Neural cell (in vitro differentiated cells): Measurements from ENCODE around the gene GNG4. TPM values are rescaled to one million over a fixed set of nuclear protein-coding genes. Genes with fewer than 3 reads are reported as not detected.

Experiments used
- H2AFZ ChIP-seq: fragments of 200-600, 300-800 bp; sonication (generic), shearing (Covaris generic); 2 replicates; pipeline ENCODE4 v1.6.0; 2014; ENCODE audit warnings: low read depth, mild to moderate bottlenecking, antibody characterized with exemption, low read length, moderate library complexity
- H3F3A ChIP-seq: fragments of 200-600 bp; shearing (Covaris generic); 2 replicates; pipeline ENCODE4 v1.6.1; 2016; ENCODE audit warnings: mild to moderate bottlenecking, moderate library complexity, mixed read lengths, antibody characterized with exemption, low read length; ENCODE audit not compliant: insufficient read depth, poor library complexity, severe bottlenecking
- H3K27ac ChIP-seq: fragments of 200-600, 300-800 bp; sonication (generic), shearing (Covaris generic); 2 replicates; pipeline ENCODE4 v1.5.1; 2014; ENCODE audit warnings: mild to moderate bottlenecking, low read length, moderate library complexity
- H3K27me3 ChIP-seq: fragments of 300-800, 200-600 bp; sonication (generic), shearing (Covaris generic); 2 replicates; pipeline ENCODE4 v1.6.0; 2014; ENCODE audit warnings: mild to moderate bottlenecking, low read depth, low read length, moderate library complexity; ENCODE audit not compliant: insufficient read depth
- H3K36me3 ChIP-seq: fragments of 300-800, 200-600 bp; sonication (generic), shearing (Covaris generic); 2 replicates; pipeline ENCODE4 v1.5.1; 2014; ENCODE audit warnings: mild to moderate bottlenecking, antibody characterized with exemption, low read length, moderate library complexity; ENCODE audit not compliant: insufficient read depth
- H3K4me2 ChIP-seq: fragments of 300-800, 200-600 bp; sonication (generic), shearing (Covaris generic); 2 replicates; pipeline ENCODE4 v1.6.0; 2014; ENCODE audit warnings: mild to moderate bottlenecking, low read length
- H3K4me3 ChIP-seq: fragments of 300-800, 200-600 bp; sonication (generic), shearing (Covaris generic); 2 replicates; pipeline ENCODE4 v1.5.1; 2014; ENCODE audit warnings: mild to moderate bottlenecking, low read length, moderate library complexity
- H3K79me2 ChIP-seq: fragments of 200-600 bp; shearing (Covaris generic); replicated peaks from 2 replicates; pipeline ENCODE4 v1.6.0; 2014; ENCODE audit warnings: mild to moderate bottlenecking, low read length, moderate library complexity; ENCODE audit not compliant: insufficient read depth
- H3K9ac ChIP-seq: fragments of 300-800, 200-600 bp; sonication (generic), shearing (Covaris generic); 2 replicates; pipeline ENCODE4 v1.6.1; 2016; ENCODE audit warnings: mild to moderate bottlenecking, low read length, mixed read lengths
- H3K9me2 ChIP-seq: fragments of 200-600 bp; shearing (Covaris generic); 2 replicates; pipeline ENCODE4 v1.6.1; 2016; ENCODE audit warnings: mild to moderate bottlenecking, low read length, mixed read lengths; ENCODE audit not compliant: insufficient read depth
- H3K9me3 ChIP-seq: fragments of 200-600, 300-800 bp; sonication (generic), shearing (Covaris generic); 2 replicates; pipeline ENCODE4 v1.6.1; 2016; ENCODE audit warnings: mild to moderate bottlenecking, mixed run types, low read length, moderate library complexity, mixed read lengths
- H4K20me1 ChIP-seq: fragments of 200-600 bp; shearing (Covaris generic); 2 replicates; pipeline ENCODE4 v1.6.1; 2016; ENCODE audit warnings: mild to moderate bottlenecking, mixed run types; ENCODE audit not compliant: insufficient read depth
- EP300 ChIP-seq: fragments of 450-650 bp; conservative IDR thresholded peaks from 2 replicates; pipeline ENCODE4 v1.6.1; 2014; ENCODE audit warnings: antibody characterized with exemption, mild to moderate bottlenecking, moderate library complexity; ENCODE audit not compliant: poor library complexity, severe bottlenecking
- EZH2 ChIP-seq: fragments of 200-600, 300-800 bp; shearing (Covaris generic), sonication (generic); IDR thresholded peaks from 2 replicates; pipeline ENCODE4 v1.6.1; 2014; ENCODE audit warnings: antibody characterized with exemption, low read length, borderline replicate concordance, mild to moderate bottlenecking; ENCODE audit not compliant: insufficient read depth, poor library complexity, severe bottlenecking
- MXI1 ChIP-seq: fragments of 450-650 bp; conservative IDR thresholded peaks from 2 replicates; pipeline ENCODE4 v1.6.1; 2014; ENCODE audit warnings: antibody characterized with exemption, mild to moderate bottlenecking; ENCODE audit not compliant: poor library complexity, severe bottlenecking
- POLR2AphosphoS5 ChIP-seq: IDR thresholded peaks from 2 replicates; pipeline ENCODE4 v1.6.1; 2012
- RAD21 ChIP-seq: fragments of 450-650 bp; conservative IDR thresholded peaks from 2 replicates; pipeline ENCODE4 v1.6.1; 2014; ENCODE audit warnings: antibody characterized with exemption, mild to moderate bottlenecking, moderate library complexity
- SMC3 ChIP-seq: fragments of 450-650 bp; conservative IDR thresholded peaks from 2 replicates; pipeline ENCODE4 v1.6.1; 2014; ENCODE audit warnings: antibody characterized with exemption, mild to moderate bottlenecking, moderate library complexity; ENCODE audit not compliant: poor library complexity
- TAF1 ChIP-seq: IDR thresholded peaks from 2 replicates; pipeline ENCODE4 v1.6.1; 2012; ENCODE audit warnings: low read depth
- polyA plus RNA-seq: library from polyadenylated mRNA; depleted of rRNA; stranded (reverse); fragments of >200 nt; gene quantifications from 2 replicates; pipeline ENCODE4 v1.2.3, GENCODE V29; 2014
- TF ChIP-seq, protein P1 (sequence below): fragments of 450-650 bp; IDR thresholded peaks from 2 replicates; pipeline ENCODE4 v1.5.1; 2014; ENCODE audit warnings: antibody characterized with exemption, mild to moderate bottlenecking, moderate library complexity; ENCODE audit not compliant: poor library complexity, severe bottlenecking
- TF ChIP-seq, protein P2 (sequence below): IDR thresholded peaks from 2 replicates; pipeline ENCODE4 v1.6.1; 2012; ENCODE audit warnings: borderline replicate concordance

GNG4 gene
- polyA plus RNA-seq, 1 donor from 2014 or later: 63.2 TPM

DNA sequence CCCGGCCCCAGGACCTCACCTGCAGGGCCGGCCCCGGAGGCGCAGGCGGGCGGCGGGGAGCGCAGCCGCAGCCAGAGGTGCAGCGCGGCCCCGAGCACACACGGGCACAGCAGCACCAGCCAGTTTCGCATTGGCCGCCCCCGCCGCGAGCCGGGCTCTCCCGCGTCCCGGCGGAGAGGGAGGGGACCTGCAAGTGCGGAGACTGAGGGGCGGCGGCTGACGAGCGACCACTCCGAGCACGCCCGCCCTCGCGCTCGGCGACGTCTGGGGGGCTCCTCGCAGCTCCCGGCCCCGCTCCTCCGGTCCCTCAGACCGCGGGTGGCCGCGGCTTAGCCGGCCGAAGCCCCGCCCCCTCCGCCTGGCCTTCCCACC, 145.5 kb downstream of the GNG4 start, which contains the start of gene B3GALNT2:
TSS of gene B3GALNT2 (minus strand) at position 331 of the 372 bp plus-strand sequence. CDS start at position 131, 200 bp downstream.
- peak within 1 kb of the TSS; percentile 94 for H3K9ac ChIP-seq
- no peaks in the 10 kb centered on the region for H4K20me1 ChIP-seq
- H3K9me3 ChIP-seq: no peaks in the 10 kb centered on the region
- H3K4me3 ChIP-seq: peak within 1 kb of the TSS; percentile 83
- H3F3A ChIP-seq: peaks cover 13% of the 10 kb centered on the region
- no peaks in the 10 kb centered on the region for H3K27me3 ChIP-seq
- TF ChIP-seq TAF1: no peak
- no peak for TF ChIP-seq RAD21
- no peak for TF ChIP-seq SMC3
- TF ChIP-seq POLR2AphosphoS5: peak; percentile 20
- TF ChIP-seq MXI1: peak; percentile 48
- no peak for TF ChIP-seq EZH2
- no peak for TF ChIP-seq EP300
- TF ChIP-seq, protein P1, sequence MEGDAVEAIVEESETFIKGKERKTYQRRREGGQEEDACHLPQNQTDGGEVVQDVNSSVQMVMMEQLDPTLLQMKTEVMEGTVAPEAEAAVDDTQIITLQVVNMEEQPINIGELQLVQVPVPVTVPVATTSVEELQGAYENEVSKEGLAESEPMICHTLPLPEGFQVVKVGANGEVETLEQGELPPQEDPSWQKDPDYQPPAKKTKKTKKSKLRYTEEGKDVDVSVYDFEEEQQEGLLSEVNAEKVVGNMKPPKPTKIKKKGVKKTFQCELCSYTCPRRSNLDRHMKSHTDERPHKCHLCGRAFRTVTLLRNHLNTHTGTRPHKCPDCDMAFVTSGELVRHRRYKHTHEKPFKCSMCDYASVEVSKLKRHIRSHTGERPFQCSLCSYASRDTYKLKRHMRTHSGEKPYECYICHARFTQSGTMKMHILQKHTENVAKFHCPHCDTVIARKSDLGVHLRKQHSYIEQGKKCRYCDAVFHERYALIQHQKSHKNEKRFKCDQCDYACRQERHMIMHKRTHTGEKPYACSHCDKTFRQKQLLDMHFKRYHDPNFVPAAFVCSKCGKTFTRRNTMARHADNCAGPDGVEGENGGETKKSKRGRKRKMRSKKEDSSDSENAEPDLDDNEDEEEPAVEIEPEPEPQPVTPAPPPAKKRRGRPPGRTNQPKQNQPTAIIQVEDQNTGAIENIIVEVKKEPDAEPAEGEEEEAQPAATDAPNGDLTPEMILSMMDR: no peak
- TF ChIP-seq, protein P2, sequence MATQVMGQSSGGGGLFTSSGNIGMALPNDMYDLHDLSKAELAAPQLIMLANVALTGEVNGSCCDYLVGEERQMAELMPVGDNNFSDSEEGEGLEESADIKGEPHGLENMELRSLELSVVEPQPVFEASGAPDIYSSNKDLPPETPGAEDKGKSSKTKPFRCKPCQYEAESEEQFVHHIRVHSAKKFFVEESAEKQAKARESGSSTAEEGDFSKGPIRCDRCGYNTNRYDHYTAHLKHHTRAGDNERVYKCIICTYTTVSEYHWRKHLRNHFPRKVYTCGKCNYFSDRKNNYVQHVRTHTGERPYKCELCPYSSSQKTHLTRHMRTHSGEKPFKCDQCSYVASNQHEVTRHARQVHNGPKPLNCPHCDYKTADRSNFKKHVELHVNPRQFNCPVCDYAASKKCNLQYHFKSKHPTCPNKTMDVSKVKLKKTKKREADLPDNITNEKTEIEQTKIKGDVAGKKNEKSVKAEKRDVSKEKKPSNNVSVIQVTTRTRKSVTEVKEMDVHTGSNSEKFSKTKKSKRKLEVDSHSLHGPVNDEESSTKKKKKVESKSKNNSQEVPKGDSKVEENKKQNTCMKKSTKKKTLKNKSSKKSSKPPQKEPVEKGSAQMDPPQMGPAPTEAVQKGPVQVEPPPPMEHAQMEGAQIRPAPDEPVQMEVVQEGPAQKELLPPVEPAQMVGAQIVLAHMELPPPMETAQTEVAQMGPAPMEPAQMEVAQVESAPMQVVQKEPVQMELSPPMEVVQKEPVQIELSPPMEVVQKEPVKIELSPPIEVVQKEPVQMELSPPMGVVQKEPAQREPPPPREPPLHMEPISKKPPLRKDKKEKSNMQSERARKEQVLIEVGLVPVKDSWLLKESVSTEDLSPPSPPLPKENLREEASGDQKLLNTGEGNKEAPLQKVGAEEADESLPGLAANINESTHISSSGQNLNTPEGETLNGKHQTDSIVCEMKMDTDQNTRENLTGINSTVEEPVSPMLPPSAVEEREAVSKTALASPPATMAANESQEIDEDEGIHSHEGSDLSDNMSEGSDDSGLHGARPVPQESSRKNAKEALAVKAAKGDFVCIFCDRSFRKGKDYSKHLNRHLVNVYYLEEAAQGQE: no peak
- peak within 1 kb of the TSS; percentile 61 for H3K4me2 ChIP-seq
- H3K36me3 ChIP-seq: no peaks in the 10 kb centered on the region
- H3K9me2 ChIP-seq: no peaks in the 10 kb centered on the region
- H3K79me2 ChIP-seq: peaks cover 19% of the 10 kb centered on the region
- peak within 1 kb of the TSS; percentile 98 for H3K27ac ChIP-seq
- peak within 1 kb of the TSS; percentile 90 for H2AFZ ChIP-seq

DNA sequence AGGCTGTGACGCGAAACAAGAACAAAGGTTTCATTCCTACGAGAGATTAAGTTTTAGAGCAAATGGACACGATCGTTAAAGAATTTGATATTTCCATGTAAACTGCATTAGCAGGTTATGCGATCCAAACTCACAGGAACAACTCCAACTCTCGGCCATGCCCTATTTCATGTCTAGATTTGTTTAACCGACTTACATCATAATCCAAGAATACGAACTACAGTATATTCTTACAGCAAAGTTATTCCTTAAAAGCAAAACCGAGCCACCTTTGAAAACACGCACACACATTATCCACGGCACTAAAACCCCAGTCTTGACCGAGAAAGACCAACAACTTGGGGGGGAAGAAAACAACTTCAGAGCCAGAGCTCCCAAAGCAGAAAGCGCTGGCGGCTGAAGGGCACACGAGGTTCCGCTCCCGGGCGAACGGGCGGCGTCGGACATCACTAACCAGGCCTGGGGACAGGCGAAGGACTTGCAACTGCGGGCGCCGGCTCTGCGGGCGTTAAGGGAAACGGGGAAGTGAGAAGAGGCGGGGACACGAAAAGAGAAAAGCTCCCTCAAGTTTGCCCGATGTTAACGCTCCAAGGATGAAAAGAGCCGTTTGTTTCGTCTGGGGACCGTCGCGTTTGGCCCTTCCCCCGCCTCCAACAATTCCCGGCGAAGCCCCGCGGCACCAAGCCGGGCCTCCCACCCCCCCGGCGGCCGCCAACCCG, 146.0 kb downstream of the GNG4 start:
- Histone ChIP-seq H3K9ac (peak overlapping the region; percentile 67), H3K9me3 (no peaks in the 10 kb centered on the region), H3K27ac (no peak overlapping the region), H2AFZ (no peak overlapping the region), H3K9me2 (no peaks in the 10 kb centered on the region), H3K36me3 (no peaks in the 10 kb centered on the region), H3K79me2 (peaks cover 19% of the 10 kb centered on the region), H3K4me2 (peak overlapping the region; percentile 61), H4K20me1 (no peaks in the 10 kb centered on the region), H3K4me3 (peak overlapping the region; percentile 83), H3F3A (peaks cover 13% of the 10 kb centered on the region), H3K27me3 (no peaks in the 10 kb centered on the region)
- TF ChIP-seq, protein P1: no peak
- peak; percentile 15 for TF ChIP-seq MXI1
